GM19023 (cell line): ENCODE data around the gene CLEC4G.
A peak's percentile ranks its signal among the peaks of the same experiment; 100 is the strongest.
"Not testable (repeated sequence)": the region's sequence is repeated elsewhere in the genome, so short reads cannot be mapped to it uniquely, and the experiment has no call there.

Source experiments
- ATAC-seq: cut with Tn5 transposase; IDR thresholded peaks from one replicate; pipeline ENCODE4 v1.9.1; 2021; ENCODE audit warnings: mild to moderate bottlenecking, moderate library complexity; ENCODE audit not compliant: unreplicated experiment

CLEC4G gene, protein sequence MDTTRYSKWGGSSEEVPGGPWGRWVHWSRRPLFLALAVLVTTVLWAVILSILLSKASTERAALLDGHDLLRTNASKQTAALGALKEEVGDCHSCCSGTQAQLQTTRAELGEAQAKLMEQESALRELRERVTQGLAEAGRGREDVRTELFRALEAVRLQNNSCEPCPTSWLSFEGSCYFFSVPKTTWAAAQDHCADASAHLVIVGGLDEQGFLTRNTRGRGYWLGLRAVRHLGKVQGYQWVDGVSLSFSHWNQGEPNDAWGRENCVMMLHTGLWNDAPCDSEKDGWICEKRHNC

GRCh38 chr19:7732045-7732444 is at the start of gene CLEC4G:
Gene CLEC4G, minus strand, starts transcription at chr19:7732110. Its CDS starts 8 bp downstream, at chr19:7732102.
- no peak for ATAC-seq

GRCh38 chr19:7781157-7781556 is 49.2 kb upstream of the CLEC4G start:
- ATAC-seq = no peak

- ATAC-seq = no peak
Observed at GRCh38 chr19:7779631-7780486, 47.9 kb upstream of the CLEC4G start.

DNA sequence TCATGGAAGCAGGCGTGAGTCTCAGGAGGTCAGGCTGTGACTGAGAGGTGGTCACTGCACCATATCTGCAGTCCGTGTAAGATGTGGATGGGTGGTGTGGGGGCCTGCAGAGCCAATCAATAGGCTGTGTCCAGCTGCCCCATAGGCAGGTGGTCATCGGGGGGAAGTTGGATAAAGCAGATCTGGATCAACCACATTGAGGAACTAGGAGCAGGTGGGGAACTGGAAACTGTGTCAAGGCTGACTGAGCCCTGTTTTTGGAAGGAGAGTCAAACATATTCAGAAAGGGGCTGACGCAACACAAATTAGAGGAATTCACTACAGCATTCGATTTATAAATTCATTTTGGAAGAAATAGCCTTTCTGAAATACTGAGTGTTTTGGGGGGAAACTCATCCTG is 46.2 kb upstream of the CLEC4G start:
- ATAC-seq = no peak

DNA sequence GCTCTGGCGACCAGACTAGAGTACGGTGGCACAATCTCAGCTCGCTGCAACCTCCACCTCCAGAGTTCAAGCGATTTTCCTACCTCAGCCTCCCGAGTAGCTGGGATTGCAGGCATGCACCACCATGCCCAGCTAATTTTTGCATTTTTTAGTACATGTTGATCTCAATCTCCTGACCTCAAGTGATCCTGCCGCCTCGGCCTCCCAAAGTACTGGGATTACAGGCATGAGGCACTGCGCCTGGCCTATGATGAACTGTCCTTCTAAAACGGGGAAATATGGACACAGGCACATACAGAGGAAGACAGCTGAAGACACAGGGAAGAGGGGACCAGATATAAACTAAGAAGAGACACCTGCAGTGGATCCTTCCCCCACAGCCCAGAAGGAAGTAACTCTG is 43.9 kb upstream of the CLEC4G start:
- ATAC-seq = no peak

GRCh38 chr19:7773841-7774240 is 41.9 kb upstream of the CLEC4G start:
- ATAC-seq = no peak

DNA sequence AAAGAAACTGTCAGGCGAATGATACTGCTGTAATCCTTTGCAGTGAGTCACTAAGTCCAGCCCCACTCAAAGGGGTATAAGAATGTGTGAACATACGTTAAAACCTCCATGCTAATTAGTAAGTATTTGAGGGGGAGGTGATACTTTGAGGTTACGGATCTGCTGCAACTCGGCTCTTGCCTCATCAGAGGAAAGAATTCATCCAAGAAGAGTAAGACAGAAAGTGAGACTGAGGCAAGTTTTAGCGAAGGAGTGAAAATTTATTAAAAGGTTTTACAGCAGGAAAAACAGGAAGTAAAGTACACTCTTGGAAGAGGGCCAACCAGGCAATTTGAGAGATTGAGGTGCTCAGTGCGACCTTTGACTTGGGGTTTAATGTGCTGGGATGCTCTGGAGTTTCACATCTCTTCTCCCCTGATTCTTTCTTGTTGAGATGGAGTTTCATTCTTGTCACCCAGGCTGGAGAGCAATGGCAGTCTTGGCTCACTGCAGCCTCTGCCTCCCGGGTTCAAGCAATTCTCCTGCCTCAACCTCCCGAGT is 40.9 kb upstream of the CLEC4G start:
- peak; percentile 54 for ATAC-seq

DNA sequence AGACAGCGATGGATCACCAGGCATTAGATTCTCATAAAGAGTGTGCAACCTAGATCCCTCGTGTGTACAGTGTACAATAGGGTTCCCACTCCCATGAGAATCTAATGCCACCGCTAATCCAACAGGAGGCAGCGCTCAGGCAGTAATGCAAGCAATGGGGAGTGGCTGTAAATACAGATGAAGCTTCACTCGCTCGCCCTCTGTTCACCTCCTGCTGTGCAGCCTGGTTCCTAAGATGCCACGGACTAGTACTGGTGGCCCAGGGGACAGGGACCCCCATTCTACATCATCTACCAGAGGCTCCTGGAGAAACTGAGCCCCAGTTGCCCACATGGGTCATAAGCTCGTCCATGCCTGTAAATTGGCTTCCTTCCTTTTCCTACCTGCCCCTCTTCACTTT is 39.2 kb upstream of the CLEC4G start:
- ATAC-seq = no peak

DNA sequence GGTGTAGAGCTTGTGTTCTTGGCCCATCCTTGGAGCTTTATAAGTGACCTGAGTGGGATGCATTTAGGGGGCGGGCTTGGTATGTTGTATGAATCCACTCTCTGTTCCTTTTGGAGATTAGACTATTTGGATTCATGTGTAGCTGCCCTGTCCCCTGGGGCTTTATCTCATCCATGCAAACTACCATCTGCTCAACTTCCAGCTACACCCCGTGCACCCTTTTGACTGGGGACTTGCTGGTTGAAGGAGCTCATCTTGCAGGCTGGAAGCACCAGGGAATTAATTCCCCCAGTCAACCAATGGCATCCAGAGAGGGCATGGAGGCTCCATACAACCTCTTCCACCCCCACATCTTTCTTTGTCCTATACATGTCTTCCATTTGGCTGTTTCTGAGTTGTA is 37.3 kb upstream of the CLEC4G start:
- ATAC-seq = no peak

DNA sequence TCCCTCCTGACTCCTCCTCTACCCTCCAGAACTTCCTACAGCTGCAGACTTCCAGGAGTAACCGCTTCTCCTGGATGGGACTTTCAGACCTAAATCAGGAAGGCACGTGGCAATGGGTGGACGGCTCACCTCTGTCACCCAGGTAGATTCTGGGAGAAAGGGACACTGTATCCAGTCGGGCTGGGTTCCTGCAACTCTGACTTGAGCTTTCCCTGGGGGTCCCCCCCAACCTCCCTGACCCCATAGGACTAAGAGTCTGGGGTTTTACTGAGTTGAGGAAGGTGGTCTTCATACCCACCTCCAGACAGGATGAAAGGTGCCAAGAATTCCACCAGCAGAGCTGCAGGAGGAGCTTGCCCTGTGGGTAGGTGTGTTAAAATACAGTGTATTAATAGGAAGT is 35.6 kb upstream of the CLEC4G start:
- no peak for ATAC-seq

- no peak for ATAC-seq
Observed at GRCh38 chr19:7766535-7766934, 34.6 kb upstream of the CLEC4G start.

DNA sequence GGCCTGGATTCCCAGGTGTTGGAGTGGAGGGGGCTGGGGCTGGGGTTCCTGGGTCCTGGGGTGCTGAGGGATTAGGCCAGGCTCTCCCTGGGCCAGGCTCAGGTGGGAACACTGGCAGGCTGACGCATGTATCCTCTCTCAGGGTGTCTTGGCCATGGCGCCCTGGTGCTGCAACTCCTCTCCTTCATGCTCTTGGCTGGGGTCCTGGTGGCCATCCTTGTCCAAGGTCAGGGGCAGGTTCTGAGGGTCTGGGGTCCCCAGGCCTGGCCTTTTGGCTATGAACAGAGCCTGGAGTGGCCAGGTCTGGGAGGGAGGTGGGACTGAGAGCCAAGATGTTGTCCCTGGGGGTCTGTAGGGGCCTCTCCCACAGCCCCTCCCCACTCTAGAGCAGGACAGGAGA is 33.1 kb upstream of the CLEC4G start:
- not testable (repeated sequence) for ATAC-seq

DNA sequence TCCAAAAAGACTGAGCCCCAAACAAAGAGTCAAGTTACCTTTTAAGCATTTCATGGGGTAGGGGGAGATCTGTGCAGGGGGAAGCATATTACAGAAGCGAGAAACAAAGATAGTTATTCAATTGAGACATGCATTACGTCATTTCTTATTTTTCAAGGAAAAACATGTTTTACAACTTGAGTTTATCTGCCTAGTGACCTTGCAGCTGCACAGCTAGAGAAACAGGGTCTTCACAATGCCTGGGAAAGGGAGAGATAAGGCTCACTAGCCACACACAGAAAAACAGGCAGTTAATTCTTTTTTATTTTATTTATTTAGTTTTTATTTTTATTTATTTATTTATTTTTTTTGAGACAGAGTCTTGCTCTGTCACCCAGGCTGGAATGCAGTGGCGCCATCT is 32.2 kb upstream of the CLEC4G start:
- ATAC-seq = not testable (repeated sequence)

GRCh38 chr19:7763696-7764095 is 31.8 kb upstream of the CLEC4G start:
- no peak for ATAC-seq

- no peak for ATAC-seq
Observed at GRCh38 chr19:7762719-7763293, 30.9 kb upstream of the CLEC4G start, which contains the start of gene CLEC4M. Gene CLEC4M, plus strand, starts transcription at chr19:7763243. Its CDS starts 24 bp downstream, at chr19:7763267.

- ATAC-seq = no peak
Observed at GRCh38 chr19:7759156-7759555, 27.2 kb upstream of the CLEC4G start.

DNA sequence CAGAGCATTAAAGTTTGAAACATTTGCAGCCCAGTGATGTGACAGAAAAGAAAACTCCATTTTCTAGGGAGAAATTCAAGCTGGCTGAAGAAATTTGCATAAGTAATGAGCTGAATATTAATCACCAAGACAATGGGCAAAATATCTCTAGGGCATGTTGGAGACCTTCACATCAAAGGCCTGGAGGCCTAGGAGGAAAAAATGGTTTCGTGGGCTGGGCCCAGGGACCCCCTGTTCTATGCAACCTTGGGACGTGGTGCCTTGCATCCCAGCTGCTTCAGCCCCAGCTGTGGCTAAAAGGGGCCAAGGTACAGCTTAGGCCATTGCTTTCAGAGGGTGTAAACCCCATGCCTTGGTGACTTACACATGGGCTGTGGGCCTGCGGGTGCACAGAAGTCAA is 25.4 kb upstream of the CLEC4G start:
- ATAC-seq = no peak

DNA sequence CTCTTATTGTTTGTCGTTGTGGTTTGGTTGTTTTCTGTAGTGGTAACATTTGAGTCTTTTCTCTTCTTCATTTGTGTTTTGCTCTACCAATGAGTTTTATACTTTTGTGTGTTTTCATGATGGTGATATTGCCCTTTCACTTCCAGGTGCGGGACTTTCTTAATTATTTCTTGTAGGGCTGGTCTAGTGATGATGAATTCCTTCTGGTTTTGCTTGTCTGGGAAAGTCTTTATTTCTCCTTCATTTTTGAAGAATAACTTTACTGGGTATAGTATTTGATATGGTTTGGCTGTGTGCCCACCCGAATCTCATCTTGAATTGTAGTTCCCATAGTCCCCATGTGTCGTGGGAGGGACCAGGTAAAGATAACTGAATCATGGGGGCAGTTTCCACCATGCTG is 24.3 kb upstream of the CLEC4G start:
- no peak for ATAC-seq

GRCh38 chr19:7751157-7751783 is 19.4 kb upstream of the CLEC4G start:
- no peak for ATAC-seq

GRCh38 chr19:7748756-7749155 is 16.8 kb upstream of the CLEC4G start:
- ATAC-seq = no peak

DNA sequence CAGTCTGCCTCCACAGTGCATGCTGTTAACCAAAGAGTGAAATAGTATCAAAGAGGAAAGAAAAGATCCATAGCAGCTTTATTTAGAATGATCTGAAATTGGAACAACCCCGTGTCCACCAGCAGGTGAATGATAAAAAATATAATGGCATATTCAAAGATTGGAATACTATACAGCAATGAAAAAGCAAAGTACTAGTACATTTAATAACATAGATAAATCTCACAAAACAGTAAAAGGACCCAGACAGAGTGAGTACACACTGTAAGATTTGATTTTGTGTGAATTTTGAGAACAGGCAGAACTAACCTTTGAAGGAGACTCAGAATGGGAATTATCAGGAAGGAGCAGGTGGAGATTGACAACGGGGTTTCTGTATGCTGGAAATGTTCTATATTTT is 16.3 kb upstream of the CLEC4G start:
- ATAC-seq = no peak
